Left ventricle myocardium inferior (tissue), 1 donor: Measurements from ENCODE around the gene HLTF. TPM values are rescaled to one million over a fixed set of nuclear protein-coding genes. Genes with fewer than 3 reads are reported as not detected.

Source experiments
- DNase-seq: peaks from one replicate; pipeline ENCODE4 v3.0.0-alpha.2; 2020
- H3K27ac ChIP-seq: fragments of 200-600 bp; replicated peaks from 2 replicates; pipeline ENCODE4 v1.8.0; 2021
- H3K27me3 ChIP-seq: fragments of 200-600 bp; 2 replicates; pipeline ENCODE4 v1.8.0; 2021; ENCODE audit warnings: low read depth
- H3K36me3 ChIP-seq: fragments of 200-600 bp; 2 replicates; pipeline ENCODE4 v1.8.0; 2021
- H3K4me1 ChIP-seq: fragments of 200-600 bp; 2 replicates; pipeline ENCODE4 v1.8.0; 2021
- H3K4me3 ChIP-seq: fragments of 200-600 bp; 2 replicates; pipeline ENCODE4 v1.8.0; 2021; ENCODE audit warnings: mild to moderate bottlenecking, moderate library complexity
- H3K9me3 ChIP-seq: fragments of 200-600 bp; replicated peaks from 2 replicates; pipeline ENCODE4 v1.8.0; 2021
- CTCF ChIP-seq: fragments of 200-600 bp; IDR thresholded peaks from 2 replicates; pipeline ENCODE4 v1.8.0; 2021; ENCODE audit warnings: antibody characterized with exemption, mild to moderate bottlenecking, borderline replicate concordance
- intact Hi-C: fragments of 100-400 bp; cut with micrococcal nuclease; formaldehyde crosslinking; loops from one replicate; pipeline ENCODE4 v1.11.0; 2022
- total RNA-seq: library from RNA; stranded (reverse); fragmentation: NEBNext Ultra II Directional; extraction: Animal tissue kit (Norgen Biotek cat#: 25700); gene quantifications from one replicate; pipeline ENCODE4 v1.2.1, GENCODE V29; 2021
- donor health status: DM: no; HTN: yes; CAD: no; lungs with severe emphysema.

Gene HLTF
- total RNA-seq, 1 donor from 2014 or later, result 27.4 TPM

- no peak for TF ChIP-seq CTCF
- intact Hi-C loops, result no loop called here
- H3K4me3 ChIP-seq, result no peak overlapping the region
- no peaks in the 10 kb centered on the region for H3K27me3 ChIP-seq
- no peak overlapping the region for H3K27ac ChIP-seq
- no peaks in the 10 kb centered on the region for H3K36me3 ChIP-seq
- H3K9me3 ChIP-seq, result peaks cover 6% of the 10 kb centered on the region
- DNase-seq, result no peak
- H3K4me1 ChIP-seq, result no peaks in the 10 kb centered on the region
Observed at GRCh38 chr3:148981273-148981672, 105.1 kb downstream of the HLTF start.

Other genes starting within 250 kb of the HLTF start
- gene CPA3, start 221.2 kb downstream of the HLTF start, total RNA-seq, result 1.4 TPM
- 155 TPM for gene GYG1, start 95.0 kb downstream of the HLTF start, total RNA-seq
- 5.6 TPM for gene HPS3, start 43.1 kb upstream of the HLTF start, total RNA-seq
- gene CP, start 135.3 kb upstream of the HLTF start, total RNA-seq, result 6.2 TPM
- 11.2 TPM for gene TM4SF18, start 247.1 kb upstream of the HLTF start, total RNA-seq